ENCODE data around the gene TCIRG1. TPM values are rescaled to one million over a fixed set of nuclear protein-coding genes. Genes with fewer than 3 reads are reported as not detected.

TCIRG1 gene
- total and polyA plus RNA-seq, 7 donors, result 10.9 to 20.1 (median 11.8) TPM

GRCh38 chr11:68071281-68072048, 32.6 kb downstream of the TCIRG1 start:
- ATAC-seq (no peak), DNase-seq (no peak)
- Histone ChIP-seq H3K4me1 (no peaks in the 10 kb centered on the region), H3K36me3 (ENCODE audit: insufficient read depth in 1 of 2, low read depth in 1 of 2) (peaks cover 9 to 87% of the 10 kb centered on the region in 2 donors), H3K9me3 (no peaks in the 10 kb centered on the region), H3K4me3 (no peak overlapping the region), H3K27me3 (ENCODE audit: insufficient read depth in 3 of 3, low read length in 2 of 3) (no peaks in the 10 kb centered on the region), H3K27ac (no peak overlapping the region)
- no peak for TF ChIP-seq CTCF (IDR thresholded peaks at IDR 0.05)
- WGBS, 3 donors, result 76 to 83% (median 77%) methylated on average over 3 of the region's 3 CpGs
- intact Hi-C loops (cut with DNase I), result no loop called here

- intact Hi-C loops (cut with DNase I), result no loop called here
- H3K9me3 ChIP-seq, result no peaks in the 10 kb centered on the region
- no peak for DNase-seq
- TF ChIP-seq CTCF (IDR thresholded peaks at IDR 0.05), result no peak
- no peak for ATAC-seq
- no peak overlapping the region for H3K27ac ChIP-seq
- H3K4me3 ChIP-seq, result no peak overlapping the region
- H3K27me3 ChIP-seq (ENCODE audit: insufficient read depth in 3 of 3, low read length in 2 of 3), result no peaks in the 10 kb centered on the region
- 88 to 90% (median 89%) methylated on average over 10 of the region's 10 CpGs for WGBS, 3 donors
- H3K4me1 ChIP-seq, result no peaks in the 10 kb centered on the region
- H3K36me3 ChIP-seq (ENCODE audit: insufficient read depth in 1 of 2, low read depth in 1 of 2), result peaks cover 9 to 65% of the 10 kb centered on the region in 2 donors
Observed at GRCh38 chr11:68074584-68075352, 35.9 kb downstream of the TCIRG1 start.

- WGBS, 3 donors, result 84 to 89% (median 86%) methylated on average over 11 of the region's 11 CpGs
- no peak for DNase-seq
- H3K9me3 ChIP-seq, result no peaks in the 10 kb centered on the region
- intact Hi-C loops (cut with DNase I), result no loop called here
- no peak for TF ChIP-seq CTCF (IDR thresholded peaks at IDR 0.05)
- H3K27ac ChIP-seq, result no peak overlapping the region
- ATAC-seq, result no peak
- peaks cover 4% of the 10 kb centered on the region for H3K4me1 ChIP-seq
- H3K36me3 ChIP-seq (ENCODE audit: insufficient read depth in 1 of 2, low read depth in 1 of 2), result peaks cover 4 to 58% of the 10 kb centered on the region in 2 donors
- H3K27me3 ChIP-seq (ENCODE audit: insufficient read depth in 3 of 3, low read length in 2 of 3), result no peaks in the 10 kb centered on the region
- no peak overlapping the region for H3K4me3 ChIP-seq
Observed at GRCh38 chr11:68076371-68077042, 37.7 kb downstream of the TCIRG1 start.

GRCh38 chr11:68077617-68078582, 39.1 kb downstream of the TCIRG1 start:
- ATAC-seq, result no peak
- no peaks in the 10 kb centered on the region for H3K27me3 ChIP-seq (ENCODE audit: insufficient read depth in 3 of 3, low read length in 2 of 3)
- no peaks in the 10 kb centered on the region for H3K9me3 ChIP-seq
- no peak for TF ChIP-seq CTCF (IDR thresholded peaks at IDR 0.05)
- H3K4me3 ChIP-seq, result no peak overlapping the region
- peaks cover 12% of the 10 kb centered on the region for H3K4me1 ChIP-seq
- peaks cover 0 to 44% of the 10 kb centered on the region in 2 donors for H3K36me3 ChIP-seq (ENCODE audit: insufficient read depth in 1 of 2, low read depth in 1 of 2)
- DNase-seq, result no peak
- intact Hi-C loops (cut with DNase I), result no loop called here
- no peak overlapping the region for H3K27ac ChIP-seq
- 75 to 87% (median 79%) methylated on average over 8 of the region's 8 CpGs for WGBS, 3 donors
